Sigmoid colon (tissue), 7 donors: ENCODE measurements around the gene C1orf52. TPM values are rescaled to one million over a fixed set of nuclear protein-coding genes. Genes with fewer than 3 reads are reported as not detected.
"Not testable (repeated sequence)": the region's sequence is repeated elsewhere in the genome, so short reads cannot be mapped to it uniquely, and the experiment has no call there.

Source experiments
- DNase-seq: peaks from one replicate; pipeline ENCODE4 v3.0.0-alpha.2; 2019
- H3K27ac ChIP-seq, 4 donors: fragments of 200-600 bp; sonication (generic); one replicate each; pipeline ENCODE4 v1.5.1; 2016 to 2019; ENCODE audit warnings: mild to moderate bottlenecking in 1 of 4
- H3K27me3 ChIP-seq, 3 donors: fragments of 200-600 bp; sonication (generic); one replicate each; pipeline ENCODE4 v1.5.1; 2019; ENCODE audit warnings: mild to moderate bottlenecking in 1 of 3
- H3K36me3 ChIP-seq, 4 donors: fragments of 200-600 bp; sonication (generic); one replicate each; pipeline ENCODE4 v1.5.1; 2016 to 2019
- H3K4me1 ChIP-seq, 4 donors: fragments of 200-600 bp; sonication (generic); one replicate each; pipeline ENCODE4 v1.5.1; 2017 to 2019
- H3K4me3 ChIP-seq, 4 donors: fragments of 200-600 bp; sonication (generic); one replicate each; pipeline ENCODE4 v1.5.1; 2017 to 2019; ENCODE audit warnings: mild to moderate bottlenecking in 2 of 4, moderate library complexity in 1 of 4
- H3K9me3 ChIP-seq, 4 donors: fragments of 200-600 bp in 3 of 4; sonication (generic) in 3 of 4; one replicate each; pipeline versions ENCODE4 v1.5.1 to v1.6.1; 2013 to 2019
- CTCF ChIP-seq, 4 experiments: fragments of 450-650 bp in 3 of 4; fragments of 200-600 bp in 1 of 4; IDR thresholded peaks; one replicate each; pipeline ENCODE4 v1.5.1; 2016 to 2019; ENCODE audit warnings: antibody characterized with exemption in 4 of 4, mild to moderate bottlenecking in 3 of 4, moderate library complexity in 2 of 4
- EP300 ChIP-seq, 4 donors: sonication (generic); formaldehyde crosslinking; IDR thresholded peaks; one replicate each; pipeline ENCODE4 v1.6.1; 2017; ENCODE audit warnings: antibody characterized with exemption in 4 of 4
- POLR2A ChIP-seq, 2 donors: fragments of 450-650 bp; IDR thresholded peaks; one replicate each; pipeline ENCODE4 v1.6.1; 2016; ENCODE audit warnings: antibody characterized with exemption in 2 of 2, mild to moderate bottlenecking in 2 of 2, moderate library complexity in 2 of 2
- POLR2AphosphoS5 ChIP-seq, 4 donors: sonication (generic); formaldehyde crosslinking; IDR thresholded peaks; one replicate each; pipeline ENCODE4 v1.6.1; 2017; ENCODE audit warnings: antibody characterized with exemption in 4 of 4
- WGBS, 2 donors: extraction: QIAGEN DNeasy Blood & Tissue Kit; methylation state at CpG; one replicate each; pipeline ENCODE4 v1.1.7; 2013; 5-methylcytosine and 5-hydroxymethylcytosine counted together
- intact Hi-C: fragments of 100-400 bp; cut with DNase I; formaldehyde crosslinking; loops from one replicate; pipeline ENCODE4 v1.15.1; 2023
- polyA plus RNA-seq, 3 donors: library from polyadenylated mRNA; stranded (reverse); fragments of 200-250 nt; gene quantifications; one replicate each; pipeline ENCODE4 v1.2.3, GENCODE V29; 2013
- total RNA-seq, 4 donors: library from RNA; depleted of rRNA; stranded (reverse); fragments of >200 nt; gene quantifications; one replicate each; pipeline ENCODE4 v1.1.0, GENCODE V29; 2016
- donor health status: healthy with polysubstance abuse.
- donor health status: Bipolar disorder and iron deficiency.
- donor health status: healthy.

C1orf52 gene
- total and polyA plus RNA-seq, 7 donors, result 8.9 to 31.1 (median 18.5) TPM

GRCh38 chr1:85259912-85260274 is 431 bp upstream of the C1orf52 start:
- peak overlapping the region; percentile 69 to 94 (median 88) for H3K4me3 ChIP-seq
- H3K4me1 ChIP-seq, result peaks cover 0 to 43% (median 30%) of the 10 kb centered on the region in 4 donors
- TF ChIP-seq CTCF (IDR thresholded peaks at IDR 0.05) (no peak), POLR2A (IDR thresholded peaks at IDR 0.05) (no peak), POLR2AphosphoS5 (IDR thresholded peaks at IDR 0.05) (no peak), EP300 (IDR thresholded peaks at IDR 0.05) (no peak)
- 47 to 49% methylated on average over 7 of the region's 7 CpGs for WGBS, 2 donors
- peak; percentile 73 for DNase-seq
- no peaks in the 10 kb centered on the region for H3K9me3 ChIP-seq
- peak overlapping the region; percentile 76 to 89 (median 84) for H3K27ac ChIP-seq
- no peaks in the 10 kb centered on the region for H3K27me3 ChIP-seq
- intact Hi-C loops, result loop anchor here (1.0 to 5.0 kb wide), 3 partner anchors 58 to 315 kb away; partner anchors contain the start of gene SYDE2
- peaks cover 0 to 35% (median 3%) of the 10 kb centered on the region in 4 donors for H3K36me3 ChIP-seq

- no peak for DNase-seq
- intact Hi-C loops, result loop anchor here (1.0 to 5.0 kb wide), 2 partner anchors 56 to 149 kb away; partner anchors contain the start of gene SYDE2
- H3K27ac ChIP-seq, result peak overlapping the region; percentile 76 to 89 (median 84)
- H3K27me3 ChIP-seq, result no peaks in the 10 kb centered on the region
- no peaks in the 10 kb centered on the region for H3K9me3 ChIP-seq
- H3K4me3 ChIP-seq, result peak overlapping the region; percentile 69 to 94 (median 88)
- H3K4me1 ChIP-seq, result peaks cover 0 to 56% (median 41%) of the 10 kb centered on the region in 4 donors
- WGBS, 2 donors, result 4% methylated on average over 19 of the region's 19 CpGs
- TF ChIP-seq POLR2A (IDR thresholded peaks at IDR 0.05) (no peak), CTCF (IDR thresholded peaks at IDR 0.05) (no peak), POLR2AphosphoS5 (IDR thresholded peaks at IDR 0.05) (no peak), EP300 (IDR thresholded peaks at IDR 0.05) (no peak)
- peaks cover 0 to 28% (median 3%) of the 10 kb centered on the region in 4 donors for H3K36me3 ChIP-seq
These were observed 835 bp downstream of the C1orf52 start for GRCh38 chr1:85258536-85259117.

- intact Hi-C loops, H3K4me3 ChIP-seq, H3K27ac ChIP-seq, DNase-seq, H3K9me3 ChIP-seq, H3K27me3 ChIP-seq: not testable (repeated sequence)
- peaks cover 0 to 44% (median 39%) of the 10 kb centered on the region in 4 donors for H3K4me1 ChIP-seq
- WGBS, 2 donors, result 78 to 96% methylated on average over 3 of the region's 3 CpGs
- H3K36me3 ChIP-seq, result peaks cover 0 to 17% (median 0%) of the 10 kb centered on the region in 4 donors
These were observed 10.4 kb downstream of the C1orf52 start for GRCh38 chr1:85249042-85249441.

GRCh38 chr1:85245891-85246290 is 13.6 kb downstream of the C1orf52 start:
- DNase-seq, result no peak
- Histone ChIP-seq H3K27ac (peak overlapping the region in 3 of 4 donors; percentile 45 to 72 (median 70)), H3K4me3 (no peak overlapping the region), H3K36me3 (no peaks in the 10 kb centered on the region), H3K9me3 (no peaks in the 10 kb centered on the region), H3K27me3 (no peaks in the 10 kb centered on the region), H3K4me1 (peaks cover 0 to 42% (median 36%) of the 10 kb centered on the region in 4 donors)
- TF ChIP-seq EP300 (IDR thresholded peaks at IDR 0.05) (no peak), POLR2A (IDR thresholded peaks at IDR 0.05) (no peak), POLR2AphosphoS5 (IDR thresholded peaks at IDR 0.05) (no peak), CTCF (IDR thresholded peaks at IDR 0.05) (no peak)
- intact Hi-C loops, result no loop called here
- 86 to 89% methylated on average over 1 of the region's 1 CpG for WGBS, 2 donors

GRCh38 chr1:85245456-85245855 is 14.0 kb downstream of the C1orf52 start:
- no peak for DNase-seq
- Histone ChIP-seq H3K36me3 (no peaks in the 10 kb centered on the region), H3K27me3 (no peaks in the 10 kb centered on the region), H3K4me3 (no peak overlapping the region), H3K9me3 (no peaks in the 10 kb centered on the region), H3K4me1 (peaks cover 0 to 46% (median 40%) of the 10 kb centered on the region in 4 donors), H3K27ac (peak overlapping the region in 3 of 4 donors; percentile 45 to 72 (median 70))
- 78 to 86% methylated on average over 1 of the region's 1 CpG for WGBS, 2 donors
- intact Hi-C loops, result no loop called here
- TF ChIP-seq EP300 (IDR thresholded peaks at IDR 0.05), result no peak
- TF ChIP-seq POLR2AphosphoS5 (IDR thresholded peaks at IDR 0.05), result no peak
- TF ChIP-seq POLR2A (IDR thresholded peaks at IDR 0.05), result no peak
- no peak for TF ChIP-seq CTCF (IDR thresholded peaks at IDR 0.05)
